Measurements from ENCODE around the gene UNC119B.

The UNC119B gene

GRCh38 chr12:120767071-120768024 lies 57.1 kb downstream of the UNC119B start:
- no peak for DNase-seq (ENCODE audit: low read depth)

GRCh38 chr12:120771097-120771496 lies 60.8 kb downstream of the UNC119B start:
- no peak for DNase-seq (ENCODE audit: low read depth)

Measured in iris pigment epithelial cell (primary cell).